ENCODE data around the gene KCNJ1. TPM values are rescaled to one million over a fixed set of nuclear protein-coding genes. Genes with fewer than 3 reads are reported as not detected.

Gene KCNJ1
- total and polyA plus RNA-seq, 2 of the 8 experiments (the other 6 are each of a cell fraction or from before 2014, with no cell fraction given), result 0.17 to 0.23 TPM

DNA sequence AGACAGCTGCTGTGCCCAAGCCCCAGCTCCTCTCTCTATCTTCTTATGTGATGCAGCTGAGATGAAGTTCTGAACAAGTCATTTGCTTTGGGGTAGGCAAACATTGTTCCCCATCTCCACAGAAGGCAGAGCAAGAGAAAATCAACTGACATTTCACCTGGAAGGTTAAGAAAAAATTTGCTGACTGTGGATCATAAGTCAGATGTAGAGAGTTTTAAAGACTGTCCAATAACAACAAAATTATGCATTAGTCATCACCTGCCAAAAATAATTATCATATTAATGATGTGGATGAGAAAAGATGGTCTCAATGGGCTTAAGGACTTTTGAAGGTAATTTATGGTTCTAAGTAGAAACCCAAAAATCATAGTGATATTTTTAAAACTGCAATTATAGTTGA, 59.2 kb downstream of the KCNJ1 start:
- DNase-seq (ENCODE audit: low read depth in 1 of 2, low spot score in 2 of 2), result no peak
- Histone ChIP-seq H3K79me1 (ENCODE audit: low read depth, low read length) (no peaks in the 10 kb centered on the region), H3K4me3 (ENCODE audit: extremely low read depth in 1 of 4, insufficient read depth in 2 of 4, low read depth in 3 of 4, low read length in 4 of 4) (no peak overlapping the region), H2AFZ (ENCODE audit: low read length) (no peak overlapping the region), H4K91ac (replicated peaks; ENCODE audit: insufficient read length, low read length) (no peak overlapping the region), H3K9me3 (ENCODE audit: insufficient read depth in 2 of 2, low read depth in 1 of 2, low read length in 1 of 2) (no peaks in the 10 kb centered on the region), H3K27me3 (replicated peaks in 1 of 4; ENCODE audit: control insufficient read depth in 3 of 4, extremely low read depth in 1 of 4, insufficient read depth in 3 of 4, low read length in 3 of 4) (no peaks in the 10 kb centered on the region), H4K8ac (ENCODE audit: extremely low read depth, insufficient read depth, low read length) (no peak overlapping the region), H3K36me3 (ENCODE audit: control insufficient read depth in 2 of 4, insufficient read depth in 4 of 4, low read length in 3 of 4) (no peaks in the 10 kb centered on the region), H3K23me2 (ENCODE audit: low read depth, low read length) (no peaks in the 10 kb centered on the region), H3K4ac (replicated peaks; ENCODE audit: insufficient read length, low read depth, low read length) (no peak overlapping the region), H2BK15ac (ENCODE audit: low read length) (no peak overlapping the region), H2BK120ac (replicated peaks; ENCODE audit: low read depth, low read length) (no peak overlapping the region), H2BK5ac (ENCODE audit: low read depth, low read length) (no peak overlapping the region), H2BK12ac (ENCODE audit: low read depth, low read length) (no peak overlapping the region), H3K56ac (replicated peaks; ENCODE audit: insufficient read length, low read depth, low read length) (no peak overlapping the region), H3K4me2 (ENCODE audit: insufficient read depth in 1 of 2, low read depth in 2 of 2, low read length in 2 of 2) (no peak overlapping the region), H4K20me1 (replicated peaks in 1 of 2; ENCODE audit: control insufficient read depth in 1 of 2, insufficient read depth in 2 of 2, low read length in 2 of 2) (no peaks in the 10 kb centered on the region), H3K9ac (replicated peaks in 1 of 4; ENCODE audit: extremely low read depth in 1 of 4, low read depth in 3 of 4, low read length in 3 of 4) (no peak overlapping the region), H3K18ac (ENCODE audit: extremely low read depth, low read length) (no peak overlapping the region), H3K23ac (ENCODE audit: insufficient read length) (no peak overlapping the region), H3K4me1 (replicated peaks in 1 of 4; ENCODE audit: control insufficient read depth in 3 of 4, insufficient read depth in 4 of 4, low read length in 3 of 4) (no peaks in the 10 kb centered on the region), H3K27ac (ENCODE audit: low read depth, low read length) (no peak overlapping the region), H2AK5ac (ENCODE audit: low read depth, low read length) (no peak overlapping the region), H3K14ac (ENCODE audit: insufficient read length) (no peak overlapping the region), H2BK20ac (ENCODE audit: low read length) (no peak overlapping the region), H3K79me2 (ENCODE audit: control insufficient read depth in 1 of 2, insufficient read depth in 2 of 2, low read length in 2 of 2) (no peaks in the 10 kb centered on the region), H4K5ac (ENCODE audit: insufficient read length, low read depth, low read length) (no peak overlapping the region)
- ChIA-PET CTCF (ENCODE audit: partially characterized antibody) (interaction anchor here (0.6 to 4.7 kb wide), 4 partner anchors 22 to 137 kb away, joined by 3 to 35 read pairs (median 3); no protein-coding TSS in a partner anchor), POLR2A (ENCODE audit: partially characterized antibody) (no interaction called here)
- FAIRE-seq, result no peak
- TF ChIP-seq BCL11A (IDR thresholded peaks at IDR 0.05; ENCODE audit: low read depth in 2 of 2, low read length in 2 of 2) (no peak), SIX5 (IDR thresholded peaks at IDR 0.05; ENCODE audit: low read depth, low read length) (no peak), POLR2A (IDR thresholded peaks at IDR 0.05; ENCODE audit: control extremely low read depth in 1 of 2, low read depth in 2 of 2, low read length in 2 of 2) (no peak), CBX5 (IDR thresholded peaks at IDR 0.05; ENCODE audit: low read depth, low read length) (no peak), POLR2AphosphoS5 (IDR thresholded peaks at IDR 0.05; ENCODE audit: low read depth, low read length) (no peak), MAFK (IDR thresholded peaks at IDR 0.05; ENCODE audit: low read depth, low read length) (no peak), BACH1 (IDR thresholded peaks at IDR 0.05; ENCODE audit: low read length) (no peak), TAF7 (optimal IDR thresholded peaks at IDR 0.05; ENCODE audit: borderline replicate concordance, low read depth, low read length) (no peak), ATF2 (IDR thresholded peaks at IDR 0.05; ENCODE audit: low read length) (no peak), TAF1 (IDR thresholded peaks at IDR 0.05; ENCODE audit: low read depth, low read length) (no peak), CTBP2 (IDR thresholded peaks at IDR 0.05; ENCODE audit: borderline replicate concordance, insufficient read depth, insufficient read length, low read length) (no peak), TBP (IDR thresholded peaks at IDR 0.05; ENCODE audit: low read depth, low read length) (no peak), CEBPB (IDR thresholded peaks at IDR 0.05; ENCODE audit: low read depth, low read length) (no peak), BRCA1 (IDR thresholded peaks at IDR 0.05; ENCODE audit: low read depth, low read length) (no peak), ZNF274 (IDR thresholded peaks at IDR 0.05; ENCODE audit: borderline replicate concordance, extremely low read depth, low read length) (no peak)

Measured in H1 (cell line).